ENCODE results near the gene TXLNA. TPM values are rescaled to one million over a fixed set of nuclear protein-coding genes. Genes with fewer than 3 reads are reported as not detected.
"Not testable (repeated sequence)": the region's sequence is repeated elsewhere in the genome, so short reads cannot be mapped to it uniquely, and the experiment has no call there.

TXLNA gene
- total RNA-seq, 1 donor from 2014 or later, result 54.0 TPM

GRCh38 chr1:32144033-32144432, 35.4 kb upstream of the TXLNA start:
- H3K27me3 ChIP-seq (ENCODE audit: control insufficient read depth, insufficient read depth, low read length), result no peaks in the 10 kb centered on the region
- peak; percentile 33 for DNase-seq (ENCODE audit: low read depth)
- no peak for FAIRE-seq
- H3K36me3 ChIP-seq (ENCODE audit: control insufficient read depth, insufficient read depth, low read length), result peaks cover 1% of the 10 kb centered on the region
- no peak for TF ChIP-seq CTCF (IDR thresholded peaks at IDR 0.05; ENCODE audit: insufficient read depth, low read length, severe bottlenecking)
- no peak overlapping the region for H3K4me3 ChIP-seq (ENCODE audit: low read depth, low read length)

GRCh38 chr1:32147799-32148198, 31.7 kb upstream of the TXLNA start:
- DNase-seq (ENCODE audit: low read depth); H3K4me3 ChIP-seq (ENCODE audit: low read depth, low read length); FAIRE-seq; H3K36me3 ChIP-seq (ENCODE audit: control insufficient read depth, insufficient read depth, low read length); H3K27me3 ChIP-seq (ENCODE audit: control insufficient read depth, insufficient read depth, low read length): not testable (repeated sequence)

GRCh38 chr1:32150847-32151246, 28.6 kb upstream of the TXLNA start:
- no peak for TF ChIP-seq CTCF (IDR thresholded peaks at IDR 0.05; ENCODE audit: insufficient read depth, low read length, severe bottlenecking)
- FAIRE-seq, result no peak

GRCh38 chr1:32151319-32151787, 28.1 kb upstream of the TXLNA start:
- DNase-seq (ENCODE audit: low read depth) (peak; percentile 52), FAIRE-seq (no peak)
- no peak for TF ChIP-seq CTCF (IDR thresholded peaks at IDR 0.05; ENCODE audit: insufficient read depth, low read length, severe bottlenecking)
- Histone ChIP-seq H3K4me3 (ENCODE audit: low read depth, low read length) (no peak overlapping the region), H3K36me3 (ENCODE audit: control insufficient read depth, insufficient read depth, low read length) (peaks cover 5% of the 10 kb centered on the region), H3K27me3 (ENCODE audit: control insufficient read depth, insufficient read depth, low read length) (no peaks in the 10 kb centered on the region)

More at GRCh38 chr1:32150847-32151246, 28.6 kb upstream of the TXLNA start:
- Histone ChIP-seq H3K36me3 (ENCODE audit: control insufficient read depth, insufficient read depth, low read length) (peaks cover 5% of the 10 kb centered on the region), H3K27me3 (ENCODE audit: control insufficient read depth, insufficient read depth, low read length) (no peaks in the 10 kb centered on the region), H3K4me3 (ENCODE audit: low read depth, low read length) (no peak overlapping the region)
- DNase-seq (ENCODE audit: low read depth), result no peak

- Histone ChIP-seq H3K4me3 (ENCODE audit: low read depth, low read length) (no peak overlapping the region), H3K27me3 (ENCODE audit: control insufficient read depth, insufficient read depth, low read length) (no peaks in the 10 kb centered on the region), H3K36me3 (ENCODE audit: control insufficient read depth, insufficient read depth, low read length) (peaks cover 23% of the 10 kb centered on the region)
- no peak for TF ChIP-seq CTCF (IDR thresholded peaks at IDR 0.05; ENCODE audit: insufficient read depth, low read length, severe bottlenecking)
- DNase-seq (ENCODE audit: low read depth) (no peak), FAIRE-seq (no peak)
Observed at GRCh38 chr1:32159189-32159588, 20.3 kb upstream of the TXLNA start.

GRCh38 chr1:32163405-32163804, 16.1 kb upstream of the TXLNA start:
- Histone ChIP-seq H3K4me3 (ENCODE audit: low read depth, low read length) (no peak overlapping the region), H3K27me3 (ENCODE audit: control insufficient read depth, insufficient read depth, low read length) (no peaks in the 10 kb centered on the region), H3K36me3 (ENCODE audit: control insufficient read depth, insufficient read depth, low read length) (peaks cover 17% of the 10 kb centered on the region)
- peak; percentile 59 for DNase-seq (ENCODE audit: low read depth)
- no peak for TF ChIP-seq CTCF (IDR thresholded peaks at IDR 0.05; ENCODE audit: insufficient read depth, low read length, severe bottlenecking)
- peak; percentile 68 for FAIRE-seq

GRCh38 chr1:32165633-32166032, 13.8 kb upstream of the TXLNA start:
- FAIRE-seq; H3K27me3 ChIP-seq (ENCODE audit: control insufficient read depth, insufficient read depth, low read length); H3K4me3 ChIP-seq (ENCODE audit: low read depth, low read length); DNase-seq (ENCODE audit: low read depth): not testable (repeated sequence)
- H3K36me3 ChIP-seq (ENCODE audit: control insufficient read depth, insufficient read depth, low read length), result peaks cover 26% of the 10 kb centered on the region
